HG02884 (cell line): ENCODE results near the gene EML4.

ENCODE experiments used
- ATAC-seq: cut with Tn5 transposase; IDR thresholded peaks from one replicate; pipeline ENCODE4 v1.9.1; 2021; ENCODE audit warnings: mild to moderate bottlenecking, moderate library complexity; ENCODE audit not compliant: unreplicated experiment

EML4 gene

GRCh38 chr2:42218712-42219111 lies 49.6 kb downstream of the EML4 start:
- ATAC-seq = no peak

- no peak for ATAC-seq
These were observed 50.0 kb downstream of the EML4 start for GRCh38 chr2:42219160-42219559.

GRCh38 chr2:42220566-42220965 lies 51.4 kb downstream of the EML4 start:
- ATAC-seq = no peak

GRCh38 chr2:42223067-42223854 lies 54.1 kb downstream of the EML4 start:
- ATAC-seq = no peak

- no peak for ATAC-seq
These were observed 54.7 kb downstream of the EML4 start for GRCh38 chr2:42223855-42224268.

GRCh38 chr2:42224422-42225067 lies 55.4 kb downstream of the EML4 start:
- ATAC-seq = no peak

- ATAC-seq = no peak
These were observed 56.4 kb downstream of the EML4 start for GRCh38 chr2:42225573-42225972.

GRCh38 chr2:42227491-42227890 lies 58.3 kb downstream of the EML4 start:
- ATAC-seq = no peak

- no peak for ATAC-seq
These were observed 58.9 kb downstream of the EML4 start for GRCh38 chr2:42228101-42228500.

- ATAC-seq = no peak
These were observed 60.8 kb downstream of the EML4 start for GRCh38 chr2:42229949-42230348.

- ATAC-seq = no peak
These were observed 61.7 kb downstream of the EML4 start for GRCh38 chr2:42230891-42231290.

GRCh38 chr2:42232024-42232423 lies 62.9 kb downstream of the EML4 start:
- ATAC-seq = no peak

GRCh38 chr2:42233976-42234441 lies 64.9 kb downstream of the EML4 start:
- ATAC-seq = no peak

GRCh38 chr2:42236911-42237310 lies 67.8 kb downstream of the EML4 start:
- ATAC-seq = no peak

GRCh38 chr2:42238644-42239288 lies 69.6 kb downstream of the EML4 start:
- ATAC-seq = no peak

GRCh38 chr2:42239289-42239661 lies 70.1 kb downstream of the EML4 start:
- ATAC-seq = no peak

- ATAC-seq = no peak
These were observed 70.7 kb downstream of the EML4 start for GRCh38 chr2:42239811-42240210.

GRCh38 chr2:42241517-42241916 lies 72.4 kb downstream of the EML4 start:
- no peak for ATAC-seq

GRCh38 chr2:42243297-42243696 lies 74.1 kb downstream of the EML4 start:
- no peak for ATAC-seq

GRCh38 chr2:42244520-42244919 lies 75.4 kb downstream of the EML4 start:
- no peak for ATAC-seq

GRCh38 chr2:42245396-42245795 lies 76.2 kb downstream of the EML4 start:
- ATAC-seq = no peak

- ATAC-seq = no peak
These were observed 77.4 kb downstream of the EML4 start for GRCh38 chr2:42246562-42246961.
